ENCODE data around the gene EPHA1. TPM values are rescaled to one million over a fixed set of nuclear protein-coding genes. Genes with fewer than 3 reads are reported as not detected.

The EPHA1 gene
- total and polyA plus RNA-seq, 2 experiments from 2014 or later: 60.7 to 154 TPM

DNA sequence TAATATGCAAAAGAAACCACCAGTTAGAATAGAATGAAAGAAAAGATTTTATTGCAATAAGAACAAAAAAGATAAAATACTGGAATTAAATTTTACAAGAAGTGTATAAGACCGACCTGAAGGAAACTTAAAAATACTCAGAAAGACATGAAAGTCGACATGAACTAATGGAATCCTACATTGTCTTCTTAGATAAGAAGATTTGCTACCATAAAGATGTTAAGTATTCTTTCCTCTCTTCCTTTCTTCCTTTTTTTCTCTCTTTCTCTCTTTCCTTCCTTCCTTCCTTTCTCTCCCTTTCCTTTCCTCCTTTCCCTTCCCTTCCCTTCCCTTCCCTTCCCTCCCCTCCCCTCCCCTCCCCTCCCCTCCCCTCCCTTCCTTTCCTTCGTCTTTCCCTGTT, 41.1 kb upstream of the EPHA1 start:
- no peak for ATAC-seq
- H3K27me3 ChIP-seq (ENCODE audit: insufficient read depth): no peaks in the 10 kb centered on the region
- DNase-seq (ENCODE audit: low spot score): no peak
- H2AFZ ChIP-seq: no peak overlapping the region
- H3F3A ChIP-seq (replicated peaks; ENCODE audit: low read depth): no peaks in the 10 kb centered on the region
- no peaks in the 10 kb centered on the region; the same call in 1 of the 2 replicates for H3K9me2 ChIP-seq (ENCODE audit: insufficient read depth)
- Mint-ChIP-seq H3K4me1 (no peaks in the 10 kb centered on the region), H3K27me3 (ENCODE audit: insufficient read depth, low read depth, poor library complexity) (peaks cover 4% of the 10 kb centered on the region), H3K9me3 (no peaks in the 10 kb centered on the region), H3K27ac (no peak overlapping the region), H3K4me3 (no peak overlapping the region), H3K36me3 (ENCODE audit: low read depth) (no peaks in the 10 kb centered on the region)
- no peaks in the 10 kb centered on the region for H4K20me1 ChIP-seq (replicated peaks; ENCODE audit: insufficient read depth)
- H3K36me3 ChIP-seq (ENCODE audit: insufficient read depth): no peaks in the 10 kb centered on the region
- H3K4me2 ChIP-seq: no peak overlapping the region
- H3K4me1 ChIP-seq (ENCODE audit: insufficient read depth): peaks cover 10% of the 10 kb centered on the region; the same call in 1 of the 2 replicates
- H3K79me2 ChIP-seq (replicated peaks; ENCODE audit: insufficient read depth): no peaks in the 10 kb centered on the region
- TF ChIP-seq, protein P1, sequence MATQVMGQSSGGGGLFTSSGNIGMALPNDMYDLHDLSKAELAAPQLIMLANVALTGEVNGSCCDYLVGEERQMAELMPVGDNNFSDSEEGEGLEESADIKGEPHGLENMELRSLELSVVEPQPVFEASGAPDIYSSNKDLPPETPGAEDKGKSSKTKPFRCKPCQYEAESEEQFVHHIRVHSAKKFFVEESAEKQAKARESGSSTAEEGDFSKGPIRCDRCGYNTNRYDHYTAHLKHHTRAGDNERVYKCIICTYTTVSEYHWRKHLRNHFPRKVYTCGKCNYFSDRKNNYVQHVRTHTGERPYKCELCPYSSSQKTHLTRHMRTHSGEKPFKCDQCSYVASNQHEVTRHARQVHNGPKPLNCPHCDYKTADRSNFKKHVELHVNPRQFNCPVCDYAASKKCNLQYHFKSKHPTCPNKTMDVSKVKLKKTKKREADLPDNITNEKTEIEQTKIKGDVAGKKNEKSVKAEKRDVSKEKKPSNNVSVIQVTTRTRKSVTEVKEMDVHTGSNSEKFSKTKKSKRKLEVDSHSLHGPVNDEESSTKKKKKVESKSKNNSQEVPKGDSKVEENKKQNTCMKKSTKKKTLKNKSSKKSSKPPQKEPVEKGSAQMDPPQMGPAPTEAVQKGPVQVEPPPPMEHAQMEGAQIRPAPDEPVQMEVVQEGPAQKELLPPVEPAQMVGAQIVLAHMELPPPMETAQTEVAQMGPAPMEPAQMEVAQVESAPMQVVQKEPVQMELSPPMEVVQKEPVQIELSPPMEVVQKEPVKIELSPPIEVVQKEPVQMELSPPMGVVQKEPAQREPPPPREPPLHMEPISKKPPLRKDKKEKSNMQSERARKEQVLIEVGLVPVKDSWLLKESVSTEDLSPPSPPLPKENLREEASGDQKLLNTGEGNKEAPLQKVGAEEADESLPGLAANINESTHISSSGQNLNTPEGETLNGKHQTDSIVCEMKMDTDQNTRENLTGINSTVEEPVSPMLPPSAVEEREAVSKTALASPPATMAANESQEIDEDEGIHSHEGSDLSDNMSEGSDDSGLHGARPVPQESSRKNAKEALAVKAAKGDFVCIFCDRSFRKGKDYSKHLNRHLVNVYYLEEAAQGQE (IDR thresholded peaks at IDR 0.05; ENCODE audit: unreplicated experiment): no peak
- TF ChIP-seq, protein P2, sequence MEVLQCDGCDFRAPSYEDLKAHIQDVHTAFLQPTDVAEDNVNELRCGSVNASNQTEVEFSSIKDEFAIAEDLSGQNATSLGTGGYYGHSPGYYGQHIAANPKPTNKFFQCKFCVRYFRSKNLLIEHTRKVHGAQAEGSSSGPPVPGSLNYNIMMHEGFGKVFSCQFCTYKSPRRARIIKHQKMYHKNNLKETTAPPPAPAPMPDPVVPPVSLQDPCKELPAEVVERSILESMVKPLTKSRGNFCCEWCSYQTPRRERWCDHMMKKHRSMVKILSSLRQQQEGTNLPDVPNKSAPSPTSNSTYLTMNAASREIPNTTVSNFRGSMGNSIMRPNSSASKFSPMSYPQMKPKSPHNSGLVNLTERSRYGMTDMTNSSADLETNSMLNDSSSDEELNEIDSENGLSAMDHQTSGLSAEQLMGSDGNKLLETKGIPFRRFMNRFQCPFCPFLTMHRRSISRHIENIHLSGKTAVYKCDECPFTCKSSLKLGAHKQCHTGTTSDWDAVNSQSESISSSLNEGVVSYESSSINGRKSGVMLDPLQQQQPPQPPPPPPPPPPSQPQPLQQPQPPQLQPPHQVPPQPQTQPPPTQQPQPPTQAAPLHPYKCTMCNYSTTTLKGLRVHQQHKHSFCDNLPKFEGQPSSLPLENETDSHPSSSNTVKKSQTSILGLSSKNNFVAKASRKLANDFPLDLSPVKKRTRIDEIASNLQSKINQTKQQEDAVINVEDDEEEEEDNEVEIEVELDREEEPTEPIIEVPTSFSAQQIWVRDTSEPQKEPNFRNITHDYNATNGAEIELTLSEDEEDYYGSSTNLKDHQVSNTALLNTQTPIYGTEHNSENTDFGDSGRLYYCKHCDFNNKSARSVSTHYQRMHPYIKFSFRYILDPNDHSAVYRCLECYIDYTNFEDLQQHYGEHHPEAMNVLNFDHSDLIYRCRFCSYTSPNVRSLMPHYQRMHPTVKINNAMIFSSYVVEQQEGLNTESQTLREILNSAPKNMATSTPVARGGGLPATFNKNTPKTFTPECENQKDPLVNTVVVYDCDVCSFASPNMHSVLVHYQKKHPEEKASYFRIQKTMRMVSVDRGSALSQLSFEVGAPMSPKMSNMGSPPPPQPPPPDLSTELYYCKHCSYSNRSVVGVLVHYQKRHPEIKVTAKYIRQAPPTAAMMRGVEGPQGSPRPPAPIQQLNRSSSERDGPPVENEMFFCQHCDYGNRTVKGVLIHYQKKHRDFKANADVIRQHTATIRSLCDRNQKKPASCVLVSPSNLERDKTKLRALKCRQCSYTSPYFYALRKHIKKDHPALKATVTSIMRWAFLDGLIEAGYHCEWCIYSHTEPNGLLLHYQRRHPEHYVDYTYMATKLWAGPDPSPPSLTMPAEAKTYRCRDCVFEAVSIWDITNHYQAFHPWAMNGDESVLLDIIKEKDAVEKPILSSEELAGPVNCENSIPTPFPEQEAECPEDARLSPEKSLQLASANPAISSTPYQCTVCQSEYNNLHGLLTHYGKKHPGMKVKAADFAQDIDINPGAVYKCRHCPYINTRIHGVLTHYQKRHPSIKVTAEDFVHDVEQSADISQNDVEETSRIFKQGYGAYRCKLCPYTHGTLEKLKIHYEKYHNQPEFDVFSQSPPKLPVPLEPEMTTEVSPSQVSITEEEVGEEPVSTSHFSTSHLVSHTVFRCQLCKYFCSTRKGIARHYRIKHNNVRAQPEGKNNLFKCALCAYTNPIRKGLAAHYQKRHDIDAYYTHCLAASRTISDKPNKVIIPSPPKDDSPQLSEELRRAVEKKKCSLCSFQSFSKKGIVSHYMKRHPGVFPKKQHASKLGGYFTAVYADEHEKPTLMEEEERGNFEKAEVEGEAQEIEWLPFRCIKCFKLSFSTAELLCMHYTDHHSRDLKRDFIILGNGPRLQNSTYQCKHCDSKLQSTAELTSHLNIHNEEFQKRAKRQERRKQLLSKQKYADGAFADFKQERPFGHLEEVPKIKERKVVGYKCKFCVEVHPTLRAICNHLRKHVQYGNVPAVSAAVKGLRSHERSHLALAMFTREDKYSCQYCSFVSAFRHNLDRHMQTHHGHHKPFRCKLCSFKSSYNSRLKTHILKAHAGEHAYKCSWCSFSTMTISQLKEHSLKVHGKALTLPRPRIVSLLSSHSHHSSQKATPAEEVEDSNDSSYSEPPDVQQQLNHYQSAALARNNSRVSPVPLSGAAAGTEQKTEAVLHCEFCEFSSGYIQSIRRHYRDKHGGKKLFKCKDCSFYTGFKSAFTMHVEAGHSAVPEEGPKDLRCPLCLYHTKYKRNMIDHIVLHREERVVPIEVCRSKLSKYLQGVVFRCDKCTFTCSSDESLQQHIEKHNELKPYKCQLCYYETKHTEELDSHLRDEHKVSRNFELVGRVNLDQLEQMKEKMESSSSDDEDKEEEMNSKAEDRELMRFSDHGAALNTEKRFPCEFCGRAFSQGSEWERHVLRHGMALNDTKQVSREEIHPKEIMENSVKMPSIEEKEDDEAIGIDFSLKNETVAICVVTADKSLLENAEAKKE (CRISPR knock-in tag; IDR thresholded peaks at IDR 0.05): no peak
- TF ChIP-seq CREB1 (CRISPR knock-in tag; IDR thresholded peaks at IDR 0.05; ENCODE audit: low read depth): no peak
- TF ChIP-seq, protein P3, sequence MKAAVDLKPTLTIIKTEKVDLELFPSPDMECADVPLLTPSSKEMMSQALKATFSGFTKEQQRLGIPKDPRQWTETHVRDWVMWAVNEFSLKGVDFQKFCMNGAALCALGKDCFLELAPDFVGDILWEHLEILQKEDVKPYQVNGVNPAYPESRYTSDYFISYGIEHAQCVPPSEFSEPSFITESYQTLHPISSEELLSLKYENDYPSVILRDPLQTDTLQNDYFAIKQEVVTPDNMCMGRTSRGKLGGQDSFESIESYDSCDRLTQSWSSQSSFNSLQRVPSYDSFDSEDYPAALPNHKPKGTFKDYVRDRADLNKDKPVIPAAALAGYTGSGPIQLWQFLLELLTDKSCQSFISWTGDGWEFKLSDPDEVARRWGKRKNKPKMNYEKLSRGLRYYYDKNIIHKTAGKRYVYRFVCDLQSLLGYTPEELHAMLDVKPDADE (IDR thresholded peaks at IDR 0.05): no peak
- TF ChIP-seq ZNF331 (CRISPR knock-in tag; IDR thresholded peaks at IDR 0.05; ENCODE audit: low read depth): no peak
- no peak for TF ChIP-seq EZH2 (IDR thresholded peaks at IDR 0.05; ENCODE audit: low read depth, unreplicated experiment)
- TF ChIP-seq STAT1 (IDR thresholded peaks at IDR 0.05; ENCODE audit: unreplicated experiment): no peak
- no peak for TF ChIP-seq ZNF114 (CRISPR knock-in tag; IDR thresholded peaks at IDR 0.05)
- no peak for TF ChIP-seq NANOG (IDR thresholded peaks at IDR 0.05; ENCODE audit: borderline replicate concordance)
- no peak for TF ChIP-seq JUNB (IDR thresholded peaks at IDR 0.05; ENCODE audit: unreplicated experiment)
- no peak for TF ChIP-seq EZH2phosphoT487 (IDR thresholded peaks at IDR 0.05; ENCODE audit: unreplicated experiment)
- TF ChIP-seq CTCF (conservative IDR thresholded peaks at IDR 0.05; ENCODE audit: low read depth in 2 of 2): no peak
- no peak for TF ChIP-seq POLR2AphosphoS5 (IDR thresholded peaks at IDR 0.05; ENCODE audit: low read depth)
- no peak overlapping the region for H3K27ac ChIP-seq (ENCODE audit: low read depth)
- no peak overlapping the region for H3K4me3 ChIP-seq

Data from GM23338 (cell line).